SU-DHL-6 (cell line): Measurements from ENCODE around the gene NUBPL.

Experiments
- EZH2phosphoT487 ChIP-seq: fragments of 200-600 bp; sonication (generic), shearing (Covaris generic); conservative IDR thresholded peaks from 2 replicates; pipeline ENCODE4 v1.6.1; 2018; ENCODE audit warnings: mild to moderate bottlenecking, antibody characterized with exemption, low read length, moderate library complexity, mixed read lengths
- TF ChIP-seq, protein P1 (sequence below): fragments of 200-600 bp; sonication (generic); IDR thresholded peaks from one replicate; pipeline ENCODE4 v1.5.1; 2017; ENCODE audit warnings: antibody characterized with exemption, mild to moderate bottlenecking, low read length, moderate library complexity; ENCODE audit not compliant: insufficient read depth, poor library complexity, severe bottlenecking

DNA sequence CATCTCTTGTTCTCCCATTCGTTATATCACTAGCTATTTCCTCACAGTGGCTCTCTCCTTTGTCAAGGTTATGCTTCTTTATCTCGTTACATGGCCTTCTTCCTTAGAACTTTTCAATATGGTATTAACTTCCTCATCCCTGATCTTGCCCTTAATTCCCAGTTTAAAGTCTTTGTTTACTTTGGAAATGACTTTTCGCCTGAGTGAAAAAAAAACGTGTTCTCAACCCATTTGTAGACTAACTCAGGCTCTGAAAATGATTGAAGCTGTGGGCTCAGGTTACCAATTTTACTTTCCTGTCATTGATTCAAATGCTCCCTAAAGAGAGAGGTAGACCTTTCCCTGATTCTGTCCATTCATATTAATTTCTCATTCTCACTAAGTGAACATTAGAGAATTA lies 135.2 kb downstream of the NUBPL start:
- TF ChIP-seq, protein P1, sequence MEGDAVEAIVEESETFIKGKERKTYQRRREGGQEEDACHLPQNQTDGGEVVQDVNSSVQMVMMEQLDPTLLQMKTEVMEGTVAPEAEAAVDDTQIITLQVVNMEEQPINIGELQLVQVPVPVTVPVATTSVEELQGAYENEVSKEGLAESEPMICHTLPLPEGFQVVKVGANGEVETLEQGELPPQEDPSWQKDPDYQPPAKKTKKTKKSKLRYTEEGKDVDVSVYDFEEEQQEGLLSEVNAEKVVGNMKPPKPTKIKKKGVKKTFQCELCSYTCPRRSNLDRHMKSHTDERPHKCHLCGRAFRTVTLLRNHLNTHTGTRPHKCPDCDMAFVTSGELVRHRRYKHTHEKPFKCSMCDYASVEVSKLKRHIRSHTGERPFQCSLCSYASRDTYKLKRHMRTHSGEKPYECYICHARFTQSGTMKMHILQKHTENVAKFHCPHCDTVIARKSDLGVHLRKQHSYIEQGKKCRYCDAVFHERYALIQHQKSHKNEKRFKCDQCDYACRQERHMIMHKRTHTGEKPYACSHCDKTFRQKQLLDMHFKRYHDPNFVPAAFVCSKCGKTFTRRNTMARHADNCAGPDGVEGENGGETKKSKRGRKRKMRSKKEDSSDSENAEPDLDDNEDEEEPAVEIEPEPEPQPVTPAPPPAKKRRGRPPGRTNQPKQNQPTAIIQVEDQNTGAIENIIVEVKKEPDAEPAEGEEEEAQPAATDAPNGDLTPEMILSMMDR: no peak
- TF ChIP-seq EZH2phosphoT487: no peak
